Measurements from ENCODE around the gene SLC25A22.

GRCh38 chr11:782264-783174 is 15.6 kb downstream of the SLC25A22 start:
- TF ChIP-seq, protein P1, sequence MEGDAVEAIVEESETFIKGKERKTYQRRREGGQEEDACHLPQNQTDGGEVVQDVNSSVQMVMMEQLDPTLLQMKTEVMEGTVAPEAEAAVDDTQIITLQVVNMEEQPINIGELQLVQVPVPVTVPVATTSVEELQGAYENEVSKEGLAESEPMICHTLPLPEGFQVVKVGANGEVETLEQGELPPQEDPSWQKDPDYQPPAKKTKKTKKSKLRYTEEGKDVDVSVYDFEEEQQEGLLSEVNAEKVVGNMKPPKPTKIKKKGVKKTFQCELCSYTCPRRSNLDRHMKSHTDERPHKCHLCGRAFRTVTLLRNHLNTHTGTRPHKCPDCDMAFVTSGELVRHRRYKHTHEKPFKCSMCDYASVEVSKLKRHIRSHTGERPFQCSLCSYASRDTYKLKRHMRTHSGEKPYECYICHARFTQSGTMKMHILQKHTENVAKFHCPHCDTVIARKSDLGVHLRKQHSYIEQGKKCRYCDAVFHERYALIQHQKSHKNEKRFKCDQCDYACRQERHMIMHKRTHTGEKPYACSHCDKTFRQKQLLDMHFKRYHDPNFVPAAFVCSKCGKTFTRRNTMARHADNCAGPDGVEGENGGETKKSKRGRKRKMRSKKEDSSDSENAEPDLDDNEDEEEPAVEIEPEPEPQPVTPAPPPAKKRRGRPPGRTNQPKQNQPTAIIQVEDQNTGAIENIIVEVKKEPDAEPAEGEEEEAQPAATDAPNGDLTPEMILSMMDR (IDR thresholded peaks at IDR 0.05 in 2 of 3, conservative IDR thresholded peaks at IDR 0.05 in 1 of 3; ENCODE audit: control insufficient read depth in 2 of 3, extremely low read depth in 1 of 3, insufficient read depth in 1 of 3, low read depth in 3 of 3, low read length in 3 of 3), result no peak
- TF ChIP-seq TAF1 (IDR thresholded peaks at IDR 0.05; ENCODE audit: borderline replicate concordance, low read depth, low read length), result no peak
- no peak for TF ChIP-seq SIN3A (IDR thresholded peaks at IDR 0.05; ENCODE audit: low read depth, low read length)
- TF ChIP-seq ATF2 (IDR thresholded peaks at IDR 0.05; ENCODE audit: low read length), result no peak
